OCI-LY3 (cell line): ENCODE data around the gene IFI30.

Experiments
- H2AFZ ChIP-seq: fragments of 200-600, 300-600 bp; shearing (Covaris generic); 2 replicates; pipeline ENCODE4 v1.6.0; 2014; ENCODE audit warnings: antibody characterized with exemption, low read depth, low read length
- H3K27ac ChIP-seq: fragments of 200-600, 300-600 bp; sonication (generic); 2 replicates; pipeline ENCODE4 v1.5.1; 2014; ENCODE audit warnings: mild to moderate bottlenecking, low read length, moderate library complexity, mixed read lengths
- H3K27me3 ChIP-seq: fragments of 200-600, 300-600 bp; sonication (generic); 2 replicates; pipeline ENCODE4 v1.6.1; 2014; ENCODE audit warnings: low read depth, low read length, mixed read lengths
- H3K36me3 ChIP-seq: fragments of 200-600, 300-600 bp; sonication (generic); replicated peaks from 2 replicates; pipeline ENCODE3; 2014; ENCODE audit warnings: low read depth, low read length, mixed read lengths
- H3K4me1 ChIP-seq: fragments of 300-600, 200-600 bp; sonication (generic); 2 replicates; pipeline ENCODE4 v1.6.1; 2014; ENCODE audit warnings: low read length, mixed read lengths
- H3K4me2 ChIP-seq: fragments of 200-600, 300-600 bp; sonication (generic); 2 replicates; pipeline ENCODE4 v1.6.1; 2014; ENCODE audit warnings: low read length, mixed read lengths
- H3K4me3 ChIP-seq: fragments of 300-600, 200-600 bp; sonication (generic); 2 replicates; pipeline ENCODE4 v1.5.1; 2014; ENCODE audit warnings: antibody characterized with exemption, mild to moderate bottlenecking, low read length, moderate library complexity
- H3K79me2 ChIP-seq: fragments of 300-600, 200-600 bp; shearing (Covaris generic); 2 replicates; pipeline ENCODE4 v1.6.1; 2014; ENCODE audit warnings: mild to moderate bottlenecking, low read length, mixed read lengths
- H3K9ac ChIP-seq: fragments of 300-600, 200-600 bp; shearing (Covaris generic); 2 replicates; pipeline ENCODE4 v1.6.0; 2014; ENCODE audit warnings: mild to moderate bottlenecking, low read length, moderate library complexity
- H3K9me3 ChIP-seq: fragments of 200-600, 300-600 bp; shearing (Covaris generic); 2 replicates; pipeline ENCODE4 v1.6.1; 2014; ENCODE audit warnings: low read length, mixed read lengths; ENCODE audit not compliant: insufficient read depth
- H4K20me1 ChIP-seq: fragments of 200-600, 300-600 bp; sonication (generic); 2 replicates; pipeline ENCODE4 v1.6.1; 2016; ENCODE audit warnings: low read length, mixed read lengths; ENCODE audit not compliant: insufficient read depth
- CTCF ChIP-seq: fragments of 200-600, 300-600 bp; sonication (generic); IDR thresholded peaks from 2 replicates; pipeline ENCODE4 v1.5.1; 2014; ENCODE audit warnings: antibody characterized with exemption, low read length, low read depth
- EZH2phosphoT487 ChIP-seq: fragments of 200-600 bp; shearing (Covaris generic); IDR thresholded peaks from 2 replicates; pipeline ENCODE4 v1.6.1; 2018; ENCODE audit warnings: antibody characterized with exemption, mixed run types, low read depth

The IFI30 gene

GRCh38 chr19:18145391-18145999 is 28.1 kb upstream of the IFI30 start:
- peaks cover 53% of the 10 kb centered on the region for H3K36me3 ChIP-seq
- H4K20me1 ChIP-seq, result no peaks in the 10 kb centered on the region
- no peak overlapping the region for H2AFZ ChIP-seq
- no peak overlapping the region for H3K4me2 ChIP-seq
- H3K9me3 ChIP-seq, result no peaks in the 10 kb centered on the region
- no peaks in the 10 kb centered on the region for H3K79me2 ChIP-seq
- H3K27me3 ChIP-seq, result no peaks in the 10 kb centered on the region
- H3K4me3 ChIP-seq, result no peak overlapping the region
- TF ChIP-seq CTCF, result no peak
- TF ChIP-seq EZH2phosphoT487, result no peak
- no peaks in the 10 kb centered on the region for H3K4me1 ChIP-seq
- no peak overlapping the region for H3K9ac ChIP-seq
- no peak overlapping the region for H3K27ac ChIP-seq

GRCh38 chr19:18147396-18147795 is 26.2 kb upstream of the IFI30 start:
- Histone ChIP-seq H2AFZ (no peak overlapping the region), H3K36me3 (peaks cover 48% of the 10 kb centered on the region), H3K27ac (no peak overlapping the region)

GRCh38 chr19:18149596-18149975 is 24.0 kb upstream of the IFI30 start:
- Histone ChIP-seq H3K27me3 (no peaks in the 10 kb centered on the region), H2AFZ (no peak overlapping the region), H3K9ac (no peak overlapping the region), H4K20me1 (peaks cover 8% of the 10 kb centered on the region; the same call in 1 of the 2 replicates), H3K9me3 (no peaks in the 10 kb centered on the region), H3K4me1 (peaks cover 14% of the 10 kb centered on the region), H3K79me2 (peaks cover 13% of the 10 kb centered on the region; the same call in 1 of the 2 replicates), H3K36me3 (peaks cover 38% of the 10 kb centered on the region), H3K4me2 (no peak overlapping the region), H3K27ac (no peak overlapping the region), H3K4me3 (no peak overlapping the region)
- TF ChIP-seq EZH2phosphoT487, result no peak
- TF ChIP-seq CTCF, result no peak

More at GRCh38 chr19:18147396-18147795, 26.2 kb upstream of the IFI30 start:
- Histone ChIP-seq H3K9ac (no peak overlapping the region), H4K20me1 (no peaks in the 10 kb centered on the region), H3K79me2 (no peaks in the 10 kb centered on the region), H3K4me2 (no peak overlapping the region), H3K4me1 (peaks cover 6% of the 10 kb centered on the region), H3K27me3 (no peaks in the 10 kb centered on the region), H3K9me3 (no peaks in the 10 kb centered on the region), H3K4me3 (no peak overlapping the region)
- no peak for TF ChIP-seq CTCF
- no peak for TF ChIP-seq EZH2phosphoT487

- no peaks in the 10 kb centered on the region for H3K27me3 ChIP-seq
- H3K4me1 ChIP-seq, result peaks cover 15% of the 10 kb centered on the region
- H3K9me3 ChIP-seq, result no peaks in the 10 kb centered on the region
- H3K36me3 ChIP-seq, result peaks cover 30% of the 10 kb centered on the region
- H3K27ac ChIP-seq, result no peak overlapping the region
- peak overlapping the region; percentile 55; the same call in 1 of the 2 replicates for H3K9ac ChIP-seq
- peaks cover 13% of the 10 kb centered on the region; the same call in 1 of the 2 replicates for H3K79me2 ChIP-seq
- H2AFZ ChIP-seq, result no peak overlapping the region
- H3K4me2 ChIP-seq, result peak overlapping the region; percentile 74
- H4K20me1 ChIP-seq, result peaks cover 8% of the 10 kb centered on the region; the same call in 1 of the 2 replicates
- TF ChIP-seq EZH2phosphoT487 (no peak), CTCF (no peak)
- peak overlapping the region; percentile 79; the same call in 1 of the 2 replicates for H3K4me3 ChIP-seq
Observed at GRCh38 chr19:18150776-18151624, 22.6 kb upstream of the IFI30 start.
